ENCODE results near the gene C1orf141. TPM values are rescaled to one million over a fixed set of nuclear protein-coding genes. Genes with fewer than 3 reads are reported as not detected.

Gene C1orf141
- total and polyA plus RNA-seq, 2 of the 8 experiments (the other 6 are each of a cell fraction or from before 2014, with no cell fraction given): not detected

DNA sequence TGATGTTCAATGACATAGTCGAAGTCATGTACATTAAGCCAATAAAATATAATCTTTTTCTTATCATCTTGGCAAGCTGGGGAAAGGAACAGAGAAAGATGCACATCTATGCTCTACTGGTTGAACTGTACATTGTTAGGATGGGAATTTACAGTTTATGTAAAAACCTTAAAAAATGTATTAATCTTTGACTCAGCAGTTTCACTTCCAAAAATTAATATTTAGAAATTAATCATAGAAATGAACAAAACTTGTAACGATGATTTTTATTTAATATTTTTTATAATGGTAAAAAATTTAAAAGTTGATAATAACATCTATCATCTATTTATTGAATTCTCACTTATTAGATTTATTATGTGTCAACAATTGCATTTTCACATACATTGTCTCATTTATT lies 5.7 kb upstream of the C1orf141 start:
- H3K4me3 ChIP-seq (ENCODE audit: extremely low read depth in 1 of 4, insufficient read depth in 2 of 4, low read depth in 3 of 4, low read length in 4 of 4): no peak overlapping the region
- no peak overlapping the region for H2BK5ac ChIP-seq (ENCODE audit: low read depth, low read length)
- no peaks in the 10 kb centered on the region for H3K79me1 ChIP-seq (ENCODE audit: low read depth, low read length)
- ChIA-PET CTCF (ENCODE audit: partially characterized antibody) (interaction anchor here (0.8 kb wide), 1 partner anchor 9 kb away, joined by 3 read pairs; no protein-coding TSS in a partner anchor), POLR2A (ENCODE audit: partially characterized antibody) (no interaction called here)
- no peak overlapping the region for H3K56ac ChIP-seq (replicated peaks; ENCODE audit: insufficient read length, low read depth, low read length)
- no peak overlapping the region for H4K91ac ChIP-seq (replicated peaks; ENCODE audit: insufficient read length, low read length)
- 88% methylated on average over 2 of the region's 2 CpGs; no CpG with 5 or more reads in 1 of the 2 experiments for WGBS, 2 experiments (ENCODE audit: extremely low coverage in 1 of 2, insufficient coverage in 1 of 2, insufficient read length in 1 of 2, insufficient replicate concordance in 2 of 2, low coverage in 1 of 2, low lambda C conversion rate in 2 of 2, missing lambda C conversion rate in 1 of 2)
- H3K23me2 ChIP-seq (ENCODE audit: low read depth, low read length): no peaks in the 10 kb centered on the region
- no peak overlapping the region for H3K14ac ChIP-seq (ENCODE audit: insufficient read length)
- no peaks in the 10 kb centered on the region for H3K9me3 ChIP-seq (ENCODE audit: insufficient read depth in 2 of 2, low read depth in 1 of 2, low read length in 1 of 2)
- DNase-seq (ENCODE audit: low read depth in 1 of 2, low spot score in 2 of 2): no peak
- no peak overlapping the region for H3K18ac ChIP-seq (ENCODE audit: extremely low read depth, low read length)
- no peak overlapping the region for H4K5ac ChIP-seq (ENCODE audit: insufficient read length, low read depth, low read length)
- H3K36me3 ChIP-seq (ENCODE audit: control insufficient read depth in 2 of 4, insufficient read depth in 4 of 4, low read length in 3 of 4): no peaks in the 10 kb centered on the region
- no peak overlapping the region for H2BK12ac ChIP-seq (ENCODE audit: low read depth, low read length)
- no peak overlapping the region for H3K4ac ChIP-seq (replicated peaks; ENCODE audit: insufficient read length, low read depth, low read length)
- no peak for FAIRE-seq
- no peak overlapping the region for H2AFZ ChIP-seq (ENCODE audit: low read length)
- H2BK120ac ChIP-seq (replicated peaks; ENCODE audit: low read depth, low read length): no peak overlapping the region
- H3K4me2 ChIP-seq (ENCODE audit: insufficient read depth in 1 of 2, low read depth in 2 of 2, low read length in 2 of 2): no peak overlapping the region
- H2BK15ac ChIP-seq (ENCODE audit: low read length): no peak overlapping the region
- H3K27ac ChIP-seq (ENCODE audit: low read depth, low read length): no peak overlapping the region
- peaks cover 2 to 6% (median 4%) of the 10 kb centered on the region in 4 experiments; a peak in 4 of 7 replicates for H3K4me1 ChIP-seq (replicated peaks in 1 of 4; ENCODE audit: control insufficient read depth in 3 of 4, insufficient read depth in 4 of 4, low read length in 3 of 4)
- H2BK20ac ChIP-seq (ENCODE audit: low read length): no peak overlapping the region
- H3K23ac ChIP-seq (ENCODE audit: insufficient read length): no peak overlapping the region
- no peak overlapping the region for H4K8ac ChIP-seq (ENCODE audit: extremely low read depth, insufficient read depth, low read length)
- no peak overlapping the region for H3K9ac ChIP-seq (replicated peaks in 1 of 4; ENCODE audit: extremely low read depth in 1 of 4, low read depth in 3 of 4, low read length in 3 of 4)
- H4K20me1 ChIP-seq (replicated peaks in 1 of 2; ENCODE audit: control insufficient read depth in 1 of 2, insufficient read depth in 2 of 2, low read length in 2 of 2): no peaks in the 10 kb centered on the region
- H3K79me2 ChIP-seq (ENCODE audit: control insufficient read depth in 1 of 2, insufficient read depth in 2 of 2, low read length in 2 of 2): no peaks in the 10 kb centered on the region
- no peaks in the 10 kb centered on the region for H3K27me3 ChIP-seq (replicated peaks in 1 of 4; ENCODE audit: control insufficient read depth in 3 of 4, extremely low read depth in 1 of 4, insufficient read depth in 3 of 4, low read length in 3 of 4)
- no peak overlapping the region for H2AK5ac ChIP-seq (ENCODE audit: low read depth, low read length)
- TF ChIP-seq SIX5 (IDR thresholded peaks at IDR 0.05; ENCODE audit: low read depth, low read length) (no peak), CHD2 (IDR thresholded peaks at IDR 0.05; ENCODE audit: low read length) (no peak), CEBPB (IDR thresholded peaks at IDR 0.05; ENCODE audit: low read depth, low read length) (no peak), EGR1 (IDR thresholded peaks at IDR 0.05; ENCODE audit: borderline replicate concordance, low read depth, low read length) (no peak), FOSL1 (IDR thresholded peaks at IDR 0.05; ENCODE audit: insufficient read depth, low read depth, low read length) (no peak), POU5F1 (IDR thresholded peaks at IDR 0.05; ENCODE audit: low read depth, low read length) (no peak), TAF7 (optimal IDR thresholded peaks at IDR 0.05; ENCODE audit: borderline replicate concordance, low read depth, low read length) (no peak), TEAD4 (IDR thresholded peaks at IDR 0.05; ENCODE audit: low read depth, low read length) (no peak), YY1 (IDR thresholded peaks at IDR 0.05; ENCODE audit: low read depth, low read length) (no peak), SP4 (IDR thresholded peaks at IDR 0.05; ENCODE audit: low read length) (no peak), BACH1 (IDR thresholded peaks at IDR 0.05; ENCODE audit: low read length) (no peak), EZH2 (IDR thresholded peaks at IDR 0.05; ENCODE audit: low read depth, low read length, severe bottlenecking) (no peak)
- TF ChIP-seq, protein P1, sequence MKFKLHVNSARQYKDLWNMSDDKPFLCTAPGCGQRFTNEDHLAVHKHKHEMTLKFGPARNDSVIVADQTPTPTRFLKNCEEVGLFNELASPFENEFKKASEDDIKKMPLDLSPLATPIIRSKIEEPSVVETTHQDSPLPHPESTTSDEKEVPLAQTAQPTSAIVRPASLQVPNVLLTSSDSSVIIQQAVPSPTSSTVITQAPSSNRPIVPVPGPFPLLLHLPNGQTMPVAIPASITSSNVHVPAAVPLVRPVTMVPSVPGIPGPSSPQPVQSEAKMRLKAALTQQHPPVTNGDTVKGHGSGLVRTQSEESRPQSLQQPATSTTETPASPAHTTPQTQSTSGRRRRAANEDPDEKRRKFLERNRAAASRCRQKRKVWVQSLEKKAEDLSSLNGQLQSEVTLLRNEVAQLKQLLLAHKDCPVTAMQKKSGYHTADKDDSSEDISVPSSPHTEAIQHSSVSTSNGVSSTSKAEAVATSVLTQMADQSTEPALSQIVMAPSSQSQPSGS (IDR thresholded peaks at IDR 0.05; ENCODE audit: low read length): no peak
- TF ChIP-seq, protein P2, sequence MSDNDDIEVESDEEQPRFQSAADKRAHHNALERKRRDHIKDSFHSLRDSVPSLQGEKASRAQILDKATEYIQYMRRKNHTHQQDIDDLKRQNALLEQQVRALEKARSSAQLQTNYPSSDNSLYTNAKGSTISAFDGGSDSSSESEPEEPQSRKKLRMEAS (IDR thresholded peaks at IDR 0.05): no peak

All from H1 (cell line).